Thyroid gland (tissue), 4 donors: ENCODE measurements around the gene TOMT. TPM values are rescaled to one million over a fixed set of nuclear protein-coding genes. Genes with fewer than 3 reads are reported as not detected.
A peak's percentile ranks its signal among the peaks of the same experiment; 100 is the strongest.

ENCODE experiments used
- DNase-seq, 2 donors: peaks; one replicate each; pipeline ENCODE4 v3.0.0-alpha.2; 2019
- H3K27ac ChIP-seq, 3 donors: fragments of 200-600 bp; sonication (generic); 1 replicate in 2 of 3; 2 replicates in 1 of 3; pipeline ENCODE4 v1.5.1; 2016 to 2019; ENCODE audit warnings: mild to moderate bottlenecking in 1 of 3, moderate library complexity in 1 of 3
- H3K27me3 ChIP-seq: fragments of 200-600 bp; sonication (generic); one replicate; pipeline ENCODE4 v1.5.1; 2019
- H3K36me3 ChIP-seq, 2 donors: fragments of 200-600 bp; sonication (generic); one replicate each; pipeline ENCODE4 v1.5.1; 2016 to 2019
- H3K4me1 ChIP-seq, 2 donors: fragments of 200-600 bp; sonication (generic); one replicate each; pipeline ENCODE4 v1.5.1; 2017 to 2019
- H3K4me3 ChIP-seq, 3 donors: fragments of 200-600 bp; sonication (generic); replicated peaks in 1 of 3; 1 replicate in 2 of 3; 2 replicates in 1 of 3; pipeline ENCODE4 v1.5.1; 2016; ENCODE audit warnings: mild to moderate bottlenecking in 1 of 3
- H3K9me3 ChIP-seq: fragments of 200-600 bp; sonication (generic); one replicate; pipeline ENCODE4 v1.5.1; 2017
- CTCF ChIP-seq, 6 experiments: fragments of 200-600 bp in 3 of 6; fragments of 450-650 bp in 3 of 6; sonication (generic) in 3 of 6; IDR thresholded peaks; one replicate each; pipeline ENCODE4 v1.5.1; 2016 to 2019; ENCODE audit warnings: antibody characterized with exemption in 6 of 6, mild to moderate bottlenecking in 2 of 6, inconsistent platforms in 1 of 6, moderate library complexity in 1 of 6
- POLR2A ChIP-seq, 2 donors: fragments of 450-650 bp; IDR thresholded peaks; one replicate each; pipeline ENCODE4 v1.6.1; 2017; ENCODE audit warnings: antibody characterized with exemption in 2 of 2, mild to moderate bottlenecking in 2 of 2, moderate library complexity in 1 of 2
- WGBS, 2 donors: methylation state at CpG; one replicate each; pipeline ENCODE4 v1.1.5; 2017; 5-methylcytosine and 5-hydroxymethylcytosine counted together
- intact Hi-C: fragments of 100-400 bp; cut with DNase I; formaldehyde crosslinking; loops from one replicate; pipeline ENCODE4 v1.15.1; 2023
- total RNA-seq, 4 donors: library from RNA; depleted of rRNA; stranded (reverse); fragments of >200 nt; gene quantifications; one replicate each; pipeline ENCODE4 v1.2.3, GENCODE V29; 2016

TOMT gene
- total RNA-seq, 4 donors from 2014 or later, result not detected

- Histone ChIP-seq H3K4me1 (peaks cover 60 to 64% of the 10 kb centered on the region in 2 donors), H3K27ac (peak overlapping the region; percentile 54 to 84 (median 72)), H3K4me3 (no peak overlapping the region), H3K9me3 (no peaks in the 10 kb centered on the region), H3K27me3 (no peaks in the 10 kb centered on the region), H3K36me3 (no peaks in the 10 kb centered on the region)
- DNase-seq, result no peak
- TF ChIP-seq POLR2A (IDR thresholded peaks at IDR 0.05) (no peak), CTCF (IDR thresholded peaks at IDR 0.05) (no peak)
- intact Hi-C loops, result no loop called here
These were observed 38.0 kb upstream of the TOMT start for GRCh38 chr11:72067676-72068075.

GRCh38 chr11:72069200-72069599 is 36.5 kb upstream of the TOMT start:
- TF ChIP-seq POLR2A (IDR thresholded peaks at IDR 0.05), result no peak
- no peak for TF ChIP-seq CTCF (IDR thresholded peaks at IDR 0.05)
- Histone ChIP-seq H3K36me3 (no peaks in the 10 kb centered on the region), H3K27ac (peak overlapping the region; percentile 72 to 86 (median 84)), H3K9me3 (no peaks in the 10 kb centered on the region), H3K27me3 (no peaks in the 10 kb centered on the region), H3K4me1 (peaks cover 60 to 67% of the 10 kb centered on the region in 2 donors), H3K4me3 (no peak overlapping the region)
- DNase-seq, result no peak
- intact Hi-C loops, result no loop called here

- peak in 1 of 2 donors; percentile 36 for TF ChIP-seq POLR2A (IDR thresholded peaks at IDR 0.05)
- TF ChIP-seq CTCF (IDR thresholded peaks at IDR 0.05), result no peak
- intact Hi-C loops, result no loop called here
- WGBS, 2 donors, result 0% methylated on average over 2 of the region's 2 CpGs
These were observed 35.9 kb upstream of the TOMT start for GRCh38 chr11:72069787-72070251.

GRCh38 chr11:72070491-72070890 is 35.2 kb upstream of the TOMT start:
- no peaks in the 10 kb centered on the region for H3K9me3 ChIP-seq
- no peaks in the 10 kb centered on the region for H3K36me3 ChIP-seq
- WGBS, 2 donors, result 43 to 66% methylated on average over 7 of the region's 7 CpGs
- TF ChIP-seq POLR2A (IDR thresholded peaks at IDR 0.05), result no peak
- TF ChIP-seq CTCF (IDR thresholded peaks at IDR 0.05), result no peak
- H3K4me3 ChIP-seq, result no peak overlapping the region
- intact Hi-C loops, result no loop called here
- DNase-seq, result peak; percentile 77 to 83
- peak overlapping the region; percentile 72 to 86 (median 84) for H3K27ac ChIP-seq
- no peaks in the 10 kb centered on the region for H3K27me3 ChIP-seq
- H3K4me1 ChIP-seq, result peaks cover 60 to 67% of the 10 kb centered on the region in 2 donors

More at GRCh38 chr11:72069787-72070251, 35.9 kb upstream of the TOMT start:
- H3K36me3 ChIP-seq, result no peaks in the 10 kb centered on the region
- no peak overlapping the region for H3K4me3 ChIP-seq
- peak overlapping the region; percentile 72 to 86 (median 84) for H3K27ac ChIP-seq
- peak; percentile 88 to 89 for DNase-seq
- peaks cover 60 to 67% of the 10 kb centered on the region in 2 donors for H3K4me1 ChIP-seq
- H3K9me3 ChIP-seq, result no peaks in the 10 kb centered on the region
- no peaks in the 10 kb centered on the region for H3K27me3 ChIP-seq

- DNase-seq, result peak; percentile 23 to 41
- H3K36me3 ChIP-seq, result no peaks in the 10 kb centered on the region
- H3K4me1 ChIP-seq, result peaks cover 49 to 52% of the 10 kb centered on the region in 2 donors
- intact Hi-C loops, result no loop called here
- H3K4me3 ChIP-seq, result no peak overlapping the region
- TF ChIP-seq POLR2A (IDR thresholded peaks at IDR 0.05) (no peak), CTCF (IDR thresholded peaks at IDR 0.05) (no peak)
- WGBS, 2 donors, result 67 to 73% methylated on average over 3 of the region's 3 CpGs
- no peaks in the 10 kb centered on the region for H3K27me3 ChIP-seq
- peak overlapping the region; percentile 19 to 47 (median 44) for H3K27ac ChIP-seq
- no peaks in the 10 kb centered on the region for H3K9me3 ChIP-seq
These were observed 33.4 kb upstream of the TOMT start for GRCh38 chr11:72072348-72072747.
